Left lobe of liver (tissue), 2 donors: ENCODE measurements around the gene USP17L5. TPM values are rescaled to one million over a fixed set of nuclear protein-coding genes. Genes with fewer than 3 reads are reported as not detected.
A peak's percentile ranks its signal among the peaks of the same experiment; 100 is the strongest.
"Not testable (repeated sequence)": the region's sequence is repeated elsewhere in the genome, so short reads cannot be mapped to it uniquely, and the experiment has no call there.

ENCODE experiments used
- ATAC-seq: fragments of 200-7000 bp; cut with Tn5 transposase; one replicate; pipeline ENCODE4 v1.9.1; 2020; ENCODE audit warnings: mild to moderate bottlenecking, moderate library complexity
- DNase-seq: peaks from one replicate; pipeline ENCODE4 v3.0.0-alpha.2; 2020; ENCODE audit warnings: low spot score
- total RNA-seq: library from RNA; stranded (reverse); gene quantifications from one replicate; pipeline ENCODE4 v1.2.1, GENCODE V29; 2021
- donor health status: DM: no; HTN: no; CAD: no; lungs with moderate emphysema.
- donor health status: DM: no; HTN: yes; CAD: no.

Gene USP17L5, protein sequence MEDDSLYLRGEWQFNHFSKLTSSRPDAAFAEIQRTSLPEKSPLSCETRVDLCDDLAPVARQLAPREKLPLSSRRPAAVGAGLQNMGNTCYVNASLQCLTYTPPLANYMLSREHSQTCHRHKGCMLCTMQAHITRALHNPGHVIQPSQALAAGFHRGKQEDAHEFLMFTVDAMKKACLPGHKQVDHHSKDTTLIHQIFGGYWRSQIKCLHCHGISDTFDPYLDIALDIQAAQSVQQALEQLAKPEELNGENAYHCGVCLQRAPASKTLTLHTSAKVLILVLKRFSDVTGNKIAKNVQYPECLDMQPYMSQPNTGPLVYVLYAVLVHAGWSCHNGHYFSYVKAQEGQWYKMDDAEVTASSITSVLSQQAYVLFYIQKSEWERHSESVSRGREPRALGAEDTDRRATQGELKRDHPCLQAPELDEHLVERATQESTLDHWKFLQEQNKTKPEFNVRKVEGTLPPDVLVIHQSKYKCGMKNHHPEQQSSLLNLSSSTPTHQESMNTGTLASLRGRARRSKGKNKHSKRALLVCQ
- total RNA-seq = not detected

DNA sequence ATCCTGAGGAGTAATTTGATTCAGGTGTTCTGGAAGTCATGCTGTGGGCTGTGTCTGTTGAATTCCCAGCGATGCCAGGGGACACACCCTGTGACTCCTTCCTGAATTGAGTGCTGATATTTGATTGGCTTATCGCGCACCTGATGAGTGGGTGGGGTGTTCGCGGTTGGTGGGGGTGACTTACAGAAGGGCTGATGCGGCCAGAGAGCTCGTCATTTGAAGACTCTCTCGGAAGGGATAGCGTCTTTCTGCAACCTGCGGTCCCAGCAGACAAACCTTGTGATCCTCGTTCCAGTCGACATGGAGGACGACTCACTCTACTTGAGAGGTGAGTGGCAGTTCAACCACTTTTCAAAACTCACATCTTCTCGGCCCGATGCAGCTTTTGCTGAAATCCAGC lies at the start of gene USP17L5:
Gene USP17L5, plus strand, starts transcription at position 301 of the 400 bp plus-strand sequence. Its CDS starts 0 bp downstream, at position 301.
- not testable (repeated sequence) for DNase-seq, ATAC-seq

DNA sequence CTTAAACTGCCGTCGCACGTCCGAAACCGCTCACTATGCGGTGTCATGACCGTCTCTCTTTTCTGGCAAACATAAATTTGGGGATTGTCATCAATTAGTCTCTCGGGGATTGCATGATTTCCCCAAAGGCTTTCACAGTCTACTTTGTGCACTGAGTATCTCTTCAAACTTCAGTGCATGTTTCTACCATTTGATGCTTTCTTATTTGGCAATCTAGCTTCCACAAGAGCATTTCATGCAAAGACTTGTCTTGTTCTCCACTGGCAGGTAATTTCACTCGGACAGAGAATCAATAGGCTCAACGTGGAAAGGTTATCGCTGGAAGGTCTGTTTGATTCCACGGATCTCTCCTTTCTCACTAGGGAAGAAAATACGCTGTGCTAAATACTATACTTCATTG lies 15.0 kb upstream of the USP17L5 start:
- not testable (repeated sequence) for ATAC-seq, DNase-seq

DNA sequence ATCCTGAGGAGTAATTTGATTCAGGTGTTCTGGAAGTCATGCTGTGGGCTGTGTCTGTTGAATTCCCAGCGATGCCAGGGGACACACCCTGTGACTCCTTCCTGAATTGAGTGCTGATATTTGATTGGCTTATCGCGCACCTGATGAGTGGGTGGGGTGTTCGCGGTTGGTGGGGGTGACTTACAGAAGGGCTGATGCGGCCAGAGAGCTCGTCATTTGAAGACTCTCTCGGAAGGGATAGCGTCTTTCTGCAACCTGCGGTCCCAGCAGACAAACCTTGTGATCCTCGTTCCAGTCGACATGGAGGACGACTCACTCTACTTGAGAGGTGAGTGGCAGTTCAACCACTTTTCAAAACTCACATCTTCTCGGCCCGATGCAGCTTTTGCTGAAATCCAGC lies 14.3 kb upstream of the USP17L5 start, which contains the start of gene USP17L24:
Gene USP17L24, plus strand, starts transcription at position 301 of the 400 bp plus-strand sequence. Its CDS starts 0 bp downstream, at position 301.
- not testable (repeated sequence) for DNase-seq

DNA sequence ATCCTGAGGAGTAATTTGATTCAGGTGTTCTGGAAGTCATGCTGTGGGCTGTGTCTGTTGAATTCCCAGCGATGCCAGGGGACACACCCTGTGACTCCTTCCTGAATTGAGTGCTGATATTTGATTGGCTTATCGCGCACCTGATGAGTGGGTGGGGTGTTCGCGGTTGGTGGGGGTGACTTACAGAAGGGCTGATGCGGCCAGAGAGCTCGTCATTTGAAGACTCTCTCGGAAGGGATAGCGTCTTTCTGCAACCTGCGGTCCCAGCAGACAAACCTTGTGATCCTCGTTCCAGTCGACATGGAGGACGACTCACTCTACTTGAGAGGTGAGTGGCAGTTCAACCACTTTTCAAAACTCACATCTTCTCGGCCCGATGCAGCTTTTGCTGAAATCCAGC lies 9.6 kb upstream of the USP17L5 start, which contains the start of gene USP17L25:
Gene USP17L25, plus strand, starts transcription at position 301 of the 400 bp plus-strand sequence. Its CDS starts 0 bp downstream, at position 301.
- DNase-seq, ATAC-seq: not testable (repeated sequence)

More for the DNA sequence above, 14.3 kb upstream of the USP17L5 start, which contains the start of gene USP17L24:
- ATAC-seq = not testable (repeated sequence)

DNA sequence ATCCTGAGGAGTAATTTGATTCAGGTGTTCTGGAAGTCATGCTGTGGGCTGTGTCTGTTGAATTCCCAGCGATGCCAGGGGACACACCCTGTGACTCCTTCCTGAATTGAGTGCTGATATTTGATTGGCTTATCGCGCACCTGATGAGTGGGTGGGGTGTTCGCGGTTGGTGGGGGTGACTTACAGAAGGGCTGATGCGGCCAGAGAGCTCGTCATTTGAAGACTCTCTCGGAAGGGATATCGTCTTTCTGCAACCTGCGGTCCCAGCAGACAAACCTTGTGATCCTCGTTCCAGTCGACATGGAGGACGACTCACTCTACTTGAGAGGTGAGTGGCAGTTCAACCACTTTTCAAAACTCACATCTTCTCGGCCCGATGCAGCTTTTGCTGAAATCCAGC lies 4.8 kb upstream of the USP17L5 start, which contains the start of gene USP17L26:
Gene USP17L26, plus strand, starts transcription at position 301 of the 400 bp plus-strand sequence. Its CDS starts 0 bp downstream, at position 301.
- ATAC-seq, DNase-seq: not testable (repeated sequence)

DNA sequence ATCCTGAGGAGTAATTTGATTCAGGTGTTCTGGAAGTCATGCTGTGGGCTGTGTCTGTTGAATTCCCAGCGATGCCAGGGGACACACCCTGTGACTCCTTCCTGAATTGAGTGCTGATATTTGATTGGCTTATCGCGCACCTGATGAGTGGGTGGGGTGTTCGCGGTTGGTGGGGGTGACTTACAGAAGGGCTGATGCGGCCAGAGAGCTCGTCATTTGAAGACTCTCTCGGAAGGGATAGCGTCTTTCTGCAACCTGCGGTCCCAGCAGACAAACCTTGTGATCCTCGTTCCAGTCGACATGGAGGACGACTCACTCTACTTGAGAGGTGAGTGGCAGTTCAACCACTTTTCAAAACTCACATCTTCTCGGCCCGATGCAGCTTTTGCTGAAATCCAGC lies 4.6 kb downstream of the USP17L5 start, which contains the start of gene USP17L27:
Gene USP17L27, plus strand, starts transcription at position 301 of the 400 bp plus-strand sequence. Its CDS starts 0 bp downstream, at position 301.
- not testable (repeated sequence) for ATAC-seq

DNA sequence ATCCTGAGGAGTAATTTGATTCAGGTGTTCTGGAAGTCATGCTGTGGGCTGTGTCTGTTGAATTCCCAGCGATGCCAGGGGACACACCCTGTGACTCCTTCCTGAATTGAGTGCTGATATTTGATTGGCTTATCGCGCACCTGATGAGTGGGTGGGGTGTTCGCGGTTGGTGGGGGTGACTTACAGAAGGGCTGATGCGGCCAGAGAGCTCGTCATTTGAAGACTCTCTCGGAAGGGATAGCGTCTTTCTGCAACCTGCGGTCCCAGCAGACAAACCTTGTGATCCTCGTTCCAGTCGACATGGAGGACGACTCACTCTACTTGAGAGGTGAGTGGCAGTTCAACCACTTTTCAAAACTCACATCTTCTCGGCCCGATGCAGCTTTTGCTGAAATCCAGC lies 9.4 kb downstream of the USP17L5 start, which contains the start of gene USP17L28:
Gene USP17L28, plus strand, starts transcription at position 301 of the 400 bp plus-strand sequence. Its CDS starts 0 bp downstream, at position 301.
- ATAC-seq, DNase-seq: not testable (repeated sequence)

More for the DNA sequence above, 4.6 kb downstream of the USP17L5 start, which contains the start of gene USP17L27:
- DNase-seq = not testable (repeated sequence)

DNA sequence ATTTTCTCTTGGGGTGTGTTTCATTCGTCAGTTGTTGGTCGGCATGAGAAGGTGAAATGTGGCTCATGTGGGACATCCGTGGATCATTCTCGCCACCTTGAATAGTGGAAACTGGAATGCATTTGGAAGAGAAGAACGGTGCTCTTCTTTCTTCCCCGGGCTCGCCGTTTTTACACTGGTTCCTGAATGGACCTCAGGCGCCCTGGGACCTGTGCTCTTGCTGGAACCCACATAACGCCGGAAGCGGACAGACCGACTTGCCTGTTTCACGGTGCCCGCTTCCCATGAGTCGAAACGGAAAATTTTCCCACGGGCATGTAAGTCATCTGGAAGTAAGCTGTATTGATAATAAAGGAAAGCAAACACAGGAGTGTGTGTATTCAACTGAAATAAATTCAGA lies 11.7 kb downstream of the USP17L5 start:
- not testable (repeated sequence) for DNase-seq, ATAC-seq

DNA sequence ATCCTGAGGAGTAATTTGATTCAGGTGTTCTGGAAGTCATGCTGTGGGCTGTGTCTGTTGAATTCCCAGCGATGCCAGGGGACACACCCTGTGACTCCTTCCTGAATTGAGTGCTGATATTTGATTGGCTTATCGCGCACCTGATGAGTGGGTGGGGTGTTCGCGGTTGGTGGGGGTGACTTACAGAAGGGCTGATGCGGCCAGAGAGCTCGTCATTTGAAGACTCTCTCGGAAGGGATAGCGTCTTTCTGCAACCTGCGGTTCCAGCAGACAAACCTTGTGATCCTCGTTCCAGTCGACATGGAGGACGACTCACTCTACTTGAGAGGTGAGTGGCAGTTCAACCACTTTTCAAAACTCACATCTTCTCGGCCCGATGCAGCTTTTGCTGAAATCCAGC lies 14.1 kb downstream of the USP17L5 start, which contains the start of gene USP17L29:
Gene USP17L29, plus strand, starts transcription at position 301 of the 400 bp plus-strand sequence. Its CDS starts 0 bp downstream, at position 301.
- ATAC-seq, DNase-seq: not testable (repeated sequence)

DNA sequence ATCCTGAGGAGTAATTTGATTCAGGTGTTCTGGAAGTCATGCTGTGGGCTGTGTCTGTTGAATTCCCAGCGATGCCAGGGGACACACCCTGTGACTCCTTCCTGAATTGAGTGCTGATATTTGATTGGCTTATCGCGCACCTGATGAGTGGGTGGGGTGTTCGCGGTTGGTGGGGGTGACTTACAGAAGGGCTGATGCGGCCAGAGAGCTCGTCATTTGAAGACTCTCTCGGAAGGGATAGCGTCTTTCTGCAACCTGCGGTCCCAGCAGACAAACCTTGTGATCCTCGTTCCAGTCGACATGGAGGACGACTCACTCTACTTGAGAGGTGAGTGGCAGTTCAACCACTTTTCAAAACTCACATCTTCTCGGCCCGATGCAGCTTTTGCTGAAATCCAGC lies 23.6 kb downstream of the USP17L5 start, which contains the start of gene USP17L30:
Gene USP17L30, plus strand, starts transcription at position 301 of the 400 bp plus-strand sequence. Its CDS starts 0 bp downstream, at position 301.
- ATAC-seq, DNase-seq: not testable (repeated sequence)

DNA sequence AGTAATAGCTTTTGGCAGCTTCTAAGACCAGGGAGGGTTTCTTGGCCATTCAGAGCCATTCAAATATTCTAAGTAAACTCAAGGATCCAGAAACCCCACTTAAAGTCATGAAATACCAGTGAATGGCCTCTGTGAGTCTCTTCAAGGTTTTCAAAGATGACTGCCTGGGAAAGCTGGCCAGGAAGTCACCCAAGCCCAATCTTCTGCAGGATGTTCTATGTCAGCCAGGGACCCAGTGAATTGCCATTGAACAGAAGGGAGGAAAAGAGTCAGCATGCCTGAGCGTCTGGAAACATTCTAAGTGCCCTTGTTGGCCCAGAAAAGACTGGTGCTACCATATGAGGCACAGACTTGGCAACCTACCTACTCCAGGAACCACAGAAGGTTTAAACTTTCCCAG lies 40.7 kb downstream of the USP17L5 start:
- ATAC-seq, DNase-seq: not testable (repeated sequence)

DNA sequence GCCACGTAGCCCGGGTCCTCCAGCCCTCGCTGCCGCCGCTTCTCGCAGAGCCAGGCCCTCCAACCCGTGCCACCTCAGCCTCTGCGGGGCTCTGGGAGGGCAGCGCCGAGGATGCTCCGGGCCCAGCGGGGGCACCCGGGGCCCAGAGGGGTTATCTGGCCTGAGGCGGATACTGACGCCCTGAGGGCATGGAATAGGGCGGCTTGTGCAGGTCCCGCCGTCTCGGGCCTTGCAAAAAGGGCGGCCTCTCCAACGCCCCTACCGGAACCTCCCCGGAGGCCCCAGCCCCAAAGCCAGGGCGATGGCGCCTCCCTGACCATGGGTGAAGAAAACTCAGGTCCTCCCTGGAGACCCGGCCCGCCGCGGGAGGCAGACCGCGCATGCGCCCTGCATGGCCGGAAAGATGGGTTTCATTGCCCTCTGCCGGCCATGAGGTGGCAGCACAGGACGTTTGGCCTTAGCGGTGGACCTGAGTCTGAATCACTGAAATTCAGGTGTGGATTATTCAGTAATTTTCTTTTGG lies 41.9 kb downstream of the USP17L5 start:
- ATAC-seq = not testable (repeated sequence)
- DNase-seq = peak; percentile 51

DNA sequence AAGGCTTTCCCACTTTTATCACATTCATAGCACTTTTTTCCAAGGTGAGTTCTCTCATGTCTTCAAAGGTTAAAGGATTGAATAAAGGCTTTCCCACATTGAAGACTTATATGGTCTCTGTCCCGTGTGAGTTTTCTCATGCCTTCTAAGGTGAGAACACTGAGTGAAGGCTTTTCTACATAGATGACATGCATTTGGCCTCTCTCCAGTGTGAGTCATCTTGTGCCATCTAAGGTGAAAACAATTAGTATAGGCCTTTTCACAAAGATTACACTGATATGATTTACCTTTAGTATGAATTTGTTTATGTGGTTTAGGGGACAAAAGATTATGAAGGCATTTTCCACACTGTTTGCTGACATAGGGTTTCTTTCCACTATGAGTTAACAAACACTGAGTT lies 44.9 kb downstream of the USP17L5 start:
- ATAC-seq (no peak), DNase-seq (no peak)

DNA sequence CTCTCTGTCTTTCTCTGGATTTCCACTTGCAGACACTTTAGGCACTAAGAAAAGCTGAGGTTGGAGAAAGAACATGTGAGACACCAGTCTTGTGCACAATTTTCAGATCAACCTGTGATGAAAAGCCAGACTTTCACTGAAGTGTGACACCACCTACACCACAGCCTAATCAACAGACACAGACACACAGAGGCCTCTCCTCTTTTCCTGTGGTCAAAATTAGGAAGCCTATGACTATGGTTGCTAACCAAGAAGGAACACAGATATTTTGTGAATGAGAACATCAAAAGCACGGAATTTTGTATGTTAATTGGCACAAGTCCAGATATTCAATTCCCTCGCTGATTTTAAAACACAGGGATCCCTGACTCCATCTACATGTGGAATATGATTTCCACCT lies 49.8 kb downstream of the USP17L5 start:
- ATAC-seq, DNase-seq: not testable (repeated sequence)

Other genes with a start within 250 kb of the USP17L5 start
- not detected for gene FAM90A26, start 169.0 kb upstream of the USP17L5 start, total RNA-seq
- gene USP17L10, start 128.7 kb upstream of the USP17L5 start, total RNA-seq = not detected
- not detected for gene USP17L11, start 124.0 kb upstream of the USP17L5 start, total RNA-seq
- gene USP17L12, start 119.3 kb upstream of the USP17L5 start, total RNA-seq = not detected
- not detected for gene USP17L13, start 114.5 kb upstream of the USP17L5 start, total RNA-seq
- not detected for gene USP17L15, start 105.0 kb upstream of the USP17L5 start, total RNA-seq
- not detected for gene USP17L17, start 95.5 kb upstream of the USP17L5 start, total RNA-seq
- not detected for gene USP17L18, start 90.8 kb upstream of the USP17L5 start, total RNA-seq
- not detected for gene USP17L19, start 86.0 kb upstream of the USP17L5 start, total RNA-seq
- not detected for gene USP17L20, start 81.3 kb upstream of the USP17L5 start, total RNA-seq
- not detected for gene USP17L21, start 76.5 kb upstream of the USP17L5 start, total RNA-seq
- not detected for gene USP17L22, start 71.8 kb upstream of the USP17L5 start, total RNA-seq
- gene USP17L24, start 14.2 kb upstream of the USP17L5 start, total RNA-seq = not detected
- not detected for gene USP17L25, start 9.5 kb upstream of the USP17L5 start, total RNA-seq
- gene USP17L26, start 4.7 kb upstream of the USP17L5 start, total RNA-seq = not detected
- gene USP17L27, start 4.7 kb downstream of the USP17L5 start, total RNA-seq = not detected
- not detected for gene USP17L28, start 9.5 kb downstream of the USP17L5 start, total RNA-seq
- not detected for gene USP17L29, start 14.2 kb downstream of the USP17L5 start, total RNA-seq
- gene USP17L30, start 23.7 kb downstream of the USP17L5 start, total RNA-seq = not detected
- not detected for gene DEFB131A, start 105.0 kb downstream of the USP17L5 start, total RNA-seq